Measurements from ENCODE around the gene WDFY3.

DNA sequence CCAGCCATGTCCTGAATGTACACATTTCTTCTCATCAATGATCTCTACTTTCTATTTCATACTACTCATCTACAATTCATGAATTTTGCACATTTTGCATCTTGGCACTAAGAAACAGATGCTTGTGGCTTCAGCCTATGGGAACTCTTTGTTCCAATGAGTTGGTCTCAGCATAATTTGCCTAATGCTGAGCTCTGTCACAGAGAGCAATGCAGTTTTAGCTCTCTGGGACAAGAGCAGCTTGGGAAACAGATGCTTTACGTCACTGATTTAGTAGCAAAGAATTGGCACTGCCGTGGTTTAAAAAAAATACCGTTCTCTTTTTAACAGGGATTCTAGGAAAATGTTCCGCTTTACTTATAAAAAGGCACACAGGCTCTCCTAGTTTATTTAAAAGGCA lies 162.4 kb downstream of the WDFY3 start:
- TF ChIP-seq, protein P1, sequence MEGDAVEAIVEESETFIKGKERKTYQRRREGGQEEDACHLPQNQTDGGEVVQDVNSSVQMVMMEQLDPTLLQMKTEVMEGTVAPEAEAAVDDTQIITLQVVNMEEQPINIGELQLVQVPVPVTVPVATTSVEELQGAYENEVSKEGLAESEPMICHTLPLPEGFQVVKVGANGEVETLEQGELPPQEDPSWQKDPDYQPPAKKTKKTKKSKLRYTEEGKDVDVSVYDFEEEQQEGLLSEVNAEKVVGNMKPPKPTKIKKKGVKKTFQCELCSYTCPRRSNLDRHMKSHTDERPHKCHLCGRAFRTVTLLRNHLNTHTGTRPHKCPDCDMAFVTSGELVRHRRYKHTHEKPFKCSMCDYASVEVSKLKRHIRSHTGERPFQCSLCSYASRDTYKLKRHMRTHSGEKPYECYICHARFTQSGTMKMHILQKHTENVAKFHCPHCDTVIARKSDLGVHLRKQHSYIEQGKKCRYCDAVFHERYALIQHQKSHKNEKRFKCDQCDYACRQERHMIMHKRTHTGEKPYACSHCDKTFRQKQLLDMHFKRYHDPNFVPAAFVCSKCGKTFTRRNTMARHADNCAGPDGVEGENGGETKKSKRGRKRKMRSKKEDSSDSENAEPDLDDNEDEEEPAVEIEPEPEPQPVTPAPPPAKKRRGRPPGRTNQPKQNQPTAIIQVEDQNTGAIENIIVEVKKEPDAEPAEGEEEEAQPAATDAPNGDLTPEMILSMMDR (IDR thresholded peaks at IDR 0.05) = no peak
- TF ChIP-seq POLR2A (IDR thresholded peaks at IDR 0.05) = no peak

All from uterus (tissue), 2 donors.